PFSK-1 (cell line): ENCODE measurements around the gene OS9.

Experiments used
- FOXP2 ChIP-seq: optimal IDR thresholded peaks from 2 replicates; pipeline ENCODE3; 2011; ENCODE audit warnings: borderline replicate concordance, control low read depth, inconsistent platforms; ENCODE audit not compliant: insufficient read depth; ENCODE audit errors: extremely low read length, extremely low read depth
- POLR2AphosphoS5 ChIP-seq: IDR thresholded peaks from 2 replicates; pipeline ENCODE4 v1.6.1; 2012; ENCODE audit warnings: low read depth, mild to moderate bottlenecking, control low read depth, low read length, moderate library complexity
- REST ChIP-seq, 2 experiments: IDR thresholded peaks; 2 replicates each; pipeline versions ENCODE4 v1.6.1 to v1.8.0; 2011 to 2012; ENCODE audit warnings: low read depth in 2 of 2, low read length in 2 of 2, control low read depth in 1 of 2, inconsistent platforms in 1 of 2, mild to moderate bottlenecking in 1 of 2, moderate library complexity in 1 of 2; ENCODE audit not compliant: insufficient read depth in 1 of 2
- SIN3A ChIP-seq: IDR thresholded peaks from 2 replicates; pipeline ENCODE4 v1.6.1; 2012; ENCODE audit warnings: mild to moderate bottlenecking, low read length, moderate library complexity, borderline replicate concordance; ENCODE audit not compliant: insufficient read depth
- TAF1 ChIP-seq: IDR thresholded peaks from 2 replicates; pipeline ENCODE4 v1.6.1; 2012; ENCODE audit warnings: low read length, control low read depth, borderline replicate concordance; ENCODE audit not compliant: insufficient read depth

GRCh38 chr12:57693317-57693658, 644 bp upstream of the OS9 start:
- TF ChIP-seq TAF1 = no peak
- TF ChIP-seq POLR2AphosphoS5 = no peak
- no peak for TF ChIP-seq REST (IDR thresholded peaks at IDR 0.05; ENCODE audit: insufficient read depth in 1 of 2, low read depth in 2 of 2, low read length in 2 of 2)
- no peak for TF ChIP-seq SIN3A
- no peak for TF ChIP-seq FOXP2
